ENCODE results near the gene ATG7.

GRCh38 chr3:11401434-11401833, 129.2 kb downstream of the ATG7 start:
- TF ChIP-seq, protein P1, sequence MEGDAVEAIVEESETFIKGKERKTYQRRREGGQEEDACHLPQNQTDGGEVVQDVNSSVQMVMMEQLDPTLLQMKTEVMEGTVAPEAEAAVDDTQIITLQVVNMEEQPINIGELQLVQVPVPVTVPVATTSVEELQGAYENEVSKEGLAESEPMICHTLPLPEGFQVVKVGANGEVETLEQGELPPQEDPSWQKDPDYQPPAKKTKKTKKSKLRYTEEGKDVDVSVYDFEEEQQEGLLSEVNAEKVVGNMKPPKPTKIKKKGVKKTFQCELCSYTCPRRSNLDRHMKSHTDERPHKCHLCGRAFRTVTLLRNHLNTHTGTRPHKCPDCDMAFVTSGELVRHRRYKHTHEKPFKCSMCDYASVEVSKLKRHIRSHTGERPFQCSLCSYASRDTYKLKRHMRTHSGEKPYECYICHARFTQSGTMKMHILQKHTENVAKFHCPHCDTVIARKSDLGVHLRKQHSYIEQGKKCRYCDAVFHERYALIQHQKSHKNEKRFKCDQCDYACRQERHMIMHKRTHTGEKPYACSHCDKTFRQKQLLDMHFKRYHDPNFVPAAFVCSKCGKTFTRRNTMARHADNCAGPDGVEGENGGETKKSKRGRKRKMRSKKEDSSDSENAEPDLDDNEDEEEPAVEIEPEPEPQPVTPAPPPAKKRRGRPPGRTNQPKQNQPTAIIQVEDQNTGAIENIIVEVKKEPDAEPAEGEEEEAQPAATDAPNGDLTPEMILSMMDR (IDR thresholded peaks at IDR 0.05; ENCODE audit: low read depth, low read length, missing input control), result no peak
- TF ChIP-seq SP1 (IDR thresholded peaks at IDR 0.05), result no peak
- no peak for TF ChIP-seq HNF4G (IDR thresholded peaks at IDR 0.05)
- TF ChIP-seq REST (IDR thresholded peaks at IDR 0.05), result no peak
- TF ChIP-seq, protein P2, sequence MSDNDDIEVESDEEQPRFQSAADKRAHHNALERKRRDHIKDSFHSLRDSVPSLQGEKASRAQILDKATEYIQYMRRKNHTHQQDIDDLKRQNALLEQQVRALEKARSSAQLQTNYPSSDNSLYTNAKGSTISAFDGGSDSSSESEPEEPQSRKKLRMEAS (IDR thresholded peaks at IDR 0.05), result no peak
- no peak for TF ChIP-seq GABPA (IDR thresholded peaks at IDR 0.05 in 1 of 2, conservative IDR thresholded peaks at IDR 0.05 in 1 of 2)
- no peak for TF ChIP-seq JUND (IDR thresholded peaks at IDR 0.05)
- TF ChIP-seq YY1 (IDR thresholded peaks at IDR 0.05), result no peak
- no peak for TF ChIP-seq TAF1 (conservative IDR thresholded peaks at IDR 0.05)
- no peak for TF ChIP-seq EGR1 (IDR thresholded peaks at IDR 0.05; ENCODE audit: low read depth in 2 of 2)
- TF ChIP-seq RAD21 (IDR thresholded peaks at IDR 0.05), result no peak
